GM21390 (cell line): Measurements from ENCODE around the gene ARHGEF39.
A peak's percentile ranks its signal among the peaks of the same experiment; 100 is the strongest.
"Not testable (repeated sequence)": the region's sequence is repeated elsewhere in the genome, so short reads cannot be mapped to it uniquely, and the experiment has no call there.

Experiments
- ATAC-seq: cut with Tn5 transposase; IDR thresholded peaks from one replicate; pipeline ENCODE4 v1.9.1; 2021; ENCODE audit not compliant: unreplicated experiment

ARHGEF39 gene

DNA sequence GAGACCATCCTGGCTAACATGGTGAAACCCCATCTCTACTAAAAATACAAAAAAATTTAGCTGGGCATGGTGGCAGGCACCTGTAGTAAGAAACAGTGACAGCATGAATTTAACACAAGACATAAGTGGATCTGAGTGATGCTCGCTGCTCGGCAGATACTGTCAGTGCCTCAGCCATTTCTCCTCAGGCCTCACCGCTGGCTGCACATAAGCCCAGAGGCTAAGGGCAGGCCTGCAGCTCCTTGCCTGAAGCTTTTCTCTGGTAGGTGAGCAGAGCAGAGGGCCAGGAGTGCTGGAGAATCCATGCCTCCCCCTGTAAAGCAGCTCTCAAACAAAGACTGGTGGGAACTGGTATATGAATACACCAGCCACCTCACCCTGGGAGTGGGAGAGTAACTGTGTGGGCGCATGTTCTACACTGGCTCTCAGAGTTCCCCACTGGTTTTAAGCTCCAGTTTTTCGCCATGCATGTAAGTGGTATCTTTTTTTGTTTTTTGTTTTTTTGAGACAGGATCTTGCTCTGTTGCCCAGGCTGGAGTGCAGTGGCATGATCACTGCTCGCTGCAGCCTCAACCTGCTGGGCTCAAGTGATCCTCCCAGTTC lies 36.5 kb downstream of the ARHGEF39 start:
- no peak for ATAC-seq

DNA sequence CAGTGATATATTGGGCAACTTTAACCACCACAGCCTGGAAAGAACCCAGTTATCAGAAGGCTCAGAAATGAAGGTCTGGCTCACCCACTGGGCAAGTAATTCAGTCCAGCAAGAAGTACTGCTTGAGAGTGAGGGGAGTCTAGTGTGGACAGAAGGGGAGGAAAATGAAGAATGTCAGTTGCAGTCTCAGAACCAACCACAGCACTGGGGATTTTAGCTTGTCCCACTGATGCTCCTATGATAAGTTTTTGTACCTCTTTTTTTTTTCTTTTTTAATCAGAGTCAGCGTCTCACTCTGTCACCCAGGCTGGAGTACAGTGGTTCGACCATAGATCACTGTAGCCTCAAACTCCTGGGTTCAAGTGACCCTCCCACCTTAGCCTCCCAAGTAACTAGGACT lies 37.4 kb downstream of the ARHGEF39 start:
- ATAC-seq = no peak

DNA sequence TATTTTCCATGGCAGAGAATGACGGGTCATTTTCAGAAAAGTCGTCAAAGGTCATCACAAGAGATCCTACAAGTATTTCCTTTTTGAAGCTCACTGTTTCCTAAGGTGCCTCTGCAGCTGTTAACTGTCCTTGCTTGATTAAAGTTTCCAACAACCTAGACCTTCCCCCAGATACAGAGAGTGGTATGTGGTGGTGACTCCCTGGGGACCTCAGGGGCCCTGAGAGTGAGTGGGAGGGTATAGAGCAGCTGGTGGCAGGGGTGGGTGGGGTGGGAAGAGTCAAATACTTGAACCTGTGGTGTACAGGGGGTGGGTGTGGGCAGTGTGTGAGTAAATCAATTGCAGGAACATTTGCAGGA lies 45.2 kb downstream of the ARHGEF39 start:
- ATAC-seq = peak; percentile 52

DNA sequence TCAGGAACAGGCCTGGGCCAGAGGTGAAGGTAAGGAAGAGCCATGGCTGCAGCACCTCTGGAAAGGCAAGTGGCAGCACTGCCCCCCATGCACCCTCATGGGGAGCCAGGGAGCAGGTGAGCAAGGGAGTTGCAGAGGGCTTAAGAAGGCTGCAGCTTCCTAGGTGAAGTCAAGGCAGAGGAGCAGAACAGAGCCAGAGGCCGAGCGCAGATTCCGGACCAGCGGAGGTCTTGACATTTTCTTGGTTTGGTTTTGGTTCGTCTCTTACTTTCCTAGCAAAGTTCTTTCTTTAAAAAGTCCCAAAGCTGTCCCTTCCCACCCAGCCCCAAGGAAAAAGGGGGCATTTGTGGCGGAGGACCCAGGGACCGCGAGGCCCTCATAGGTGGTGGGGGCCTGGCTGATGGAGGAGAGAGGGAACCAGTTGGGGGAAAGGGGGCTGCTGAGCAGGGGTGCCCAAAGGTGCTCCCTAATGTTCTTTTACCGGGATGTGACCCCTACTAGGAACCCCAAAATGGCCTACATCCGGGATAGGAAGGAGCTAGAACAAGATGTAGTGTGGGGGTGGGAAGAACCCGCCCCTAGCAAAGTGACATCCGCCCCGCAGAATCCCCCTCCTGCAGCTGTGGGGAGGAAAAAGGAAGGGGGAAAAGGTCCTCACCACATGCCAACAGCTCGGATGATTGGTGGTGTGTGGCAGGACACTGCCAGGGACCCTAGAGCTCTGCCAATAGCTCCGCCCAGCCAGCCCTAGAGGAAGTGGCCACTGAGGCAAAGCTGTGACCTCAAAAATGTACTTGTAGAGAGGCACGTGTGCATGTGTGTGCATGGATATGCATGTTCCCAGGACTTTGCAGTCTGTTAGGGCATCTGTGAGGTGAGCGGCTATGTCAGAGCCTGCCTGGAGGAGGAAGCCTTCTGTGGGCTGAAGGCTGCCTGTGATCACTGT lies 45.9 kb downstream of the ARHGEF39 start:
- peak; percentile 54 for ATAC-seq

DNA sequence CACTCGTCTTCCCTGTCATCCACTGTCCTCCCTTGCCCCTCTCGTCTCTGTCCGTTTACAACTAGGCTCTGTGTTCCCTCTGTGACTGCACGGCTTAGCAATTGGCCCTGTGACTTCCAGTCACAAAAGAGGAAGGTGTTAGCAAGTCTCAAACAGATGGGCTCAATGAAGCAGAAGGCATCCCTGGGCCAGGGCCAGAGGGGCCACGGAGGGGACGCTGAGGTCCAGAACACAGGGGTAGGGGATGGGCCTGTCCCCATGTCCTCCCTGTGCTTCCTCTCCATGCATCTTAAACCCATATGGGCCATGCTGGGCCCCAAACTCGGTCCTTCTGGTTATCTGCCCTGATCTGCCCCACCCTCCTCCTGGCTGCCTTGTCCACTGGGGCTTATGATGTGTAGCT lies 46.7 kb downstream of the ARHGEF39 start, which contains the start of gene CD72:
Gene CD72, minus strand, starts transcription at position 89 of the 403 bp plus-strand sequence. CDS start 110 bp downstream, outside the sequence.
- ATAC-seq = no peak

DNA sequence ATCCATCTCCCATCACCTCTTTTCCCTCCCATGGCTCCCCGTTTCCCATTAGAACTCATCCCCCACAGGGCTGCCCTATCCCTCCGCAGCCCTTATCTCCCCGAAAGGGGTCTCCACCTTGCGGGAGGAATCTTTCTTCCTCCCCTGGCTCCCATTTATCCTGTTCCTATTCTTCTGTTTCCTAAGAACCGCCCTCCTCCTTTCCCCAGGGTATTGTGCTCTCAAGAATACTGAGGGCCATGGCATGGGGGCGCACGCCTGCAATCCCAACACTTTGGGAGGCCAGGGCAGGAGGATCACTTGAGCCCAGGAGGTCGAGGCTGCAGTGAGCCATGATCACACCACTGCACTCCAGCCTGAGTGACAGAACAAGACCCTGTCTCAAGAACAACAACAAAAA lies 47.4 kb downstream of the ARHGEF39 start:
- no peak for ATAC-seq

DNA sequence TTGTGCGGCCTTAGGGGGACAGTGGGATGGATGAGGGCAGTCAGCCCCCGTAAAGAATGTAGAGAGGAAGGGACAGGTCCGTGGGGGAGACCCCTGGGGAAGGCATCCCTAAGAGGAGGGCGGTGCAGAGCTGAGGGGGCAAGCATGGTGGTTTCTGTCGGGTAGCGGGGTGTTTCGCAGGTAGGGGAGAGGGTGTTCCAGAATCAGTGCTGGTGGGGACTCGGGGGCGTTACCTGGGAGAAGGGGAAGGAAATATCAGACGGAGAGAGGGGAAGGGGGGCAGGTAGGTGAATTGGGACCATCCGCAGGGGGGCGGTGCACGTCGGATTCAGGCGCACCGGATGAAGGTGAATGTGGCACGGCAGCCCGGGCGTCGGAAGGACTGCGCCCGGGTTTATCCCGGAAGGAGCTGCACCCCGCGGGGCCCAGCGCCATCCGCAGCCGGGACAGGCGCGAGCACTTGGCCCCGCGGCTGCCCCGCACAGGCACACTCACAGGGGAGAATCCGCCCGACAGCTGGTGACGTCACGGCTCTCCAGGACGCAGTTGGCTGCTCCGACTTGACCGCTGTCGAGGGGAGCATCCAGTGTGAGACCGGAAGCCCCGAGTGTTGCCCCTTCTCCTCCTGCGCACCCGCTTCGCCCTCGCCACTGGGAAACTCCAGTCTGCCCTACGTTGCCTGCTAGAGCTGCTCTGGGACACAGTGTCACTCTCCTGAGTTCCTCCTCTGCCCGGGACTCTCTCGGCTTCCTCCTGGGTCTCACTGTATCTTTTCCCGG lies 48.1 kb downstream of the ARHGEF39 start:
- ATAC-seq = peak; percentile 44

DNA sequence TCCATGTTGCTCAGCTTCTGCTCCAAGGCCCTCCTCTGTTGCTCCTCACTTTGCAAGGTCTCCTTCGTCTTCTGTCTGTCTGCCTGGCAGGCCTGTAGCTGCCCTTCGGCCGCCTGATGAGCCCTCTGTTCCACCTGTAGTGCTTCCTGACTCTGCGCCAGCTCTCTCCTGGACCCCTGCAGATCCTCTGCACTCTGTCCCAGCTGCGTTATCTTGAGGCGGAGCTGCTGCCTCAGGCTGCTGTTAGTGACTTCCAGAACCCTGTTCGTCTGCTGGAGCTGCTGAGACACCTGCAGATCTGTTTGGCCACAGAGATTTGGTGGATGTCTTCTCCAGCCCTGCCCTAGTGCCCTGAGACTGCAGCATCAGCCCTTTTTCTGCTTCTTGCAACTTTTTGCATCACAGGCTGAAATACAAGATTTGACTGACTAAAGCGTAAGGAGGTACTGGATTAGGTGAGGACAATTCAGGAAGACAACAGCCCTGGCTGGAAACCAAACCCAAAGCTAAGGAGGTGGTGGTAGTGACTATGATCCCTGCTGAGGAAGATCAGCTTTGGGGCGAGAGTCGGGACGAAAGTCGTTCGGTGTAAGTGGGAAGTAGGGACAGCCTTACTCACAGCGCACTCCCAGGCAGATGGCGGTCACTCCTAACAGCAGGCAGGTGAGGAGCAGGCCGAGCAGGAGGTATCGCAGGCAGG lies 48.9 kb downstream of the ARHGEF39 start:
- no peak for ATAC-seq

DNA sequence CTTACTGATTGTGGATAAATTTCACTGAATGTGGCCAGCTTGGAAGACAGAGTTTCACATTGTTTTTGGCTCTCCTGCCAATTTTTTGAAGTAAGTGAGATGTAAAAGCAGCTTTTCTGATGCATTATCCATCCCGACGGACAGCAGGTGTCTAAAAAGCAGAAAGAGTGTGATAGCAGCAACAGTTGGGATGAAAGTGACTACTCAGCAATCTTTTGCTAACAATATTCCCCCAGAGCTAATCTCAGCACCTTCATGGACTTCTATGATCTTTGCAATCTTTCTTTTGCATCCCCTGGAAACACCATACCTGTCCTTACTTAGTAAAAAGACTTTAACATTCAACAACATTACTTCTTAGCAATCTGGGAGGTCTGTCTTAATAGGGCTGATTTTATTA lies 52.2 kb downstream of the ARHGEF39 start:
- ATAC-seq = no peak

DNA sequence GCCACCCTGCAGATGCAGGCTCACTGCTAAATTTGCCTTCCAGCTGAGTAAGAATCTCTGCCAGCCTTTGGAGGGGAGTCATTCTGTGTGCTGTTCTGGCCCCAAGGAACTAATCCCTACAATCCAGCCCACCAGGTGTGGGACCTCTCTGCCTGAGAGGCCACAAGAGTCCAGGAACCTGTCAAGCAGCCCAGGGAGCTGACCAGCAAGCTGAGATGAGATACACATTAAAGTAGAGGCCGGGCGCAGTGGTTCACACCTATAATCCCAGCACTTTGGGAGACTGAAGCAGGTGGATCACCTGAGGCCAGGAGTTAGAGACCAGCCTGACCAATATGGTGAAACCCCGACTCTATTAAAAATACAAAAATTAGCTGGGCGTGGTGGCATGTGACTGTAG lies 52.9 kb downstream of the ARHGEF39 start:
- not testable (repeated sequence) for ATAC-seq

DNA sequence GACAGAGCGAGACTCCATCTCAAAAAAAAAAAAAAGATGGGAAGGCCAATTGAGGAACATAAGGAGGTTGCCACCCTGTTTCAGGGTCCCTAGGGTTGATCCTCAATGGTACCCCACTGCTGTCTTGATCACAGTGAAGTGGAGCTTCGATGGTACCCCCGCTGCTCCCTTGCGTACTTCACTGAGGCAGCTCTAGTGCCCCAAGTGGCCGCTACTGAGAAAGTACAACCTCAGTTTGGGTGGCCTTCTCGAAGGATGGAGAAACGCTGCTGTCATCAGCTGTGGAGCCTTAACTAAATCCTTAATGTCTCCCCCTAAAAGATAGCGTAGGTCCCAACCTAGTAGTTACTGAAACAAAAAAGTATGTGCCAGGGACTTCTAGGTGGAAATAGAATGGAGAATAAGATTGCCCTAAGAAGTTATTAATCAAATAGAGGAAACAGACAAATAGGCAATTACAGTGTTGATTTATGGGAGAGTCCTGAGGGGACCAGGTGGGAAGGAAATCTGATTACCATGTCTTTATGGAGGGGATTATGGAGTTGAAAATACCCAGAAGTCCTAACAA lies 53.7 kb downstream of the ARHGEF39 start:
- no peak for ATAC-seq

DNA sequence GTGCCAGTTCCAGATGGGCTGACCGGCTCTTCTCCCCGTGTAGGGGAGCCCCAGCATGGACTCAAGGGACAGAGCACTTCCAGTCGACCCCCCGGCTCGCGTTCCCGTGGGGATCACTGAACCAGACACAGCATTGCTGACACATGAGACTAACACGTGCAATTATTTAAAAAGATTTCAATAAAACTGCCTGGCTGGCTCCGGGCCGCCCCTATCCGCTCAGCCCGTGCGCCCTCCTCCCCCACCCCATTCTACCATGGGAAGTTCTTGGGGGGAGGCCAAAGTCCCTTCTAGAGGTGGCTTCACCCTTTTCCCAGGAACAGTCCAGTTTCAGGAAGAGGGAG lies 55.2 kb downstream of the ARHGEF39 start:
- no peak for ATAC-seq
